ENCODE data around the gene BATF3. TPM values are rescaled to one million over a fixed set of nuclear protein-coding genes. Genes with fewer than 3 reads are reported as not detected.

Gene BATF3
- total RNA-seq, 1 donor, result 1.4 TPM

- Histone ChIP-seq H3K4me3 (ENCODE audit: low read length) (no peak overlapping the region), H3K9me3 (ENCODE audit: low read depth, low read length) (no peaks in the 10 kb centered on the region), H3K4me1 (ENCODE audit: insufficient read depth, low read length) (peaks cover 27% of the 10 kb centered on the region), H3K27me3 (ENCODE audit: insufficient read depth, low read length) (peaks cover 33% of the 10 kb centered on the region)
Measured at GRCh38 chr1:212696721-212697331, 2.8 kb downstream of the BATF3 start.

GRCh38 chr1:212692774-212693644 is 6.6 kb downstream of the BATF3 start:
- Histone ChIP-seq H3K9me3 (ENCODE audit: low read depth, low read length) (no peaks in the 10 kb centered on the region), H3K4me1 (ENCODE audit: insufficient read depth, low read length) (no peaks in the 10 kb centered on the region), H3K4me3 (ENCODE audit: low read length) (no peak overlapping the region), H3K27me3 (ENCODE audit: insufficient read depth, low read length) (peaks cover 18% of the 10 kb centered on the region)

GRCh38 chr1:212691561-212692071 is 8.0 kb downstream of the BATF3 start:
- Histone ChIP-seq H3K4me3 (ENCODE audit: low read length) (no peak overlapping the region), H3K4me1 (ENCODE audit: insufficient read depth, low read length) (no peaks in the 10 kb centered on the region), H3K9me3 (ENCODE audit: low read depth, low read length) (no peaks in the 10 kb centered on the region), H3K27me3 (ENCODE audit: insufficient read depth, low read length) (peaks cover 10% of the 10 kb centered on the region)

- no peaks in the 10 kb centered on the region for H3K9me3 ChIP-seq (ENCODE audit: low read depth, low read length)
- no peak overlapping the region for H3K4me3 ChIP-seq (ENCODE audit: low read length)
- H3K4me1 ChIP-seq (ENCODE audit: insufficient read depth, low read length), result peaks cover under 1% of the 10 kb centered on the region
- H3K27me3 ChIP-seq (ENCODE audit: insufficient read depth, low read length), result peaks cover 7% of the 10 kb centered on the region
Measured at GRCh38 chr1:212690816-212691403, 8.7 kb downstream of the BATF3 start.

- peaks cover 10% of the 10 kb centered on the region for H3K4me1 ChIP-seq (ENCODE audit: insufficient read depth, low read length)
- peaks cover 3% of the 10 kb centered on the region for H3K27me3 ChIP-seq (ENCODE audit: insufficient read depth, low read length)
- H3K4me3 ChIP-seq (ENCODE audit: low read length), result no peak overlapping the region
- no peaks in the 10 kb centered on the region for H3K9me3 ChIP-seq (ENCODE audit: low read depth, low read length)
Measured at GRCh38 chr1:212689758-212690529, 9.7 kb downstream of the BATF3 start.

GRCh38 chr1:212689196-212689725 is 10.4 kb downstream of the BATF3 start:
- H3K4me3 ChIP-seq (ENCODE audit: low read length), result no peak overlapping the region
- H3K27me3 ChIP-seq (ENCODE audit: insufficient read depth, low read length), result peaks cover 3% of the 10 kb centered on the region
- peaks cover 17% of the 10 kb centered on the region for H3K4me1 ChIP-seq (ENCODE audit: insufficient read depth, low read length)
- H3K9me3 ChIP-seq (ENCODE audit: low read depth, low read length), result no peaks in the 10 kb centered on the region

GRCh38 chr1:212688341-212689047 is 11.1 kb downstream of the BATF3 start:
- Histone ChIP-seq H3K4me3 (ENCODE audit: low read length) (no peak overlapping the region), H3K27me3 (ENCODE audit: insufficient read depth, low read length) (no peaks in the 10 kb centered on the region), H3K4me1 (ENCODE audit: insufficient read depth, low read length) (peaks cover 24% of the 10 kb centered on the region), H3K9me3 (ENCODE audit: low read depth, low read length) (no peaks in the 10 kb centered on the region)

GRCh38 chr1:212687811-212688210 is 11.8 kb downstream of the BATF3 start:
- H3K9me3 ChIP-seq (ENCODE audit: low read depth, low read length), result no peaks in the 10 kb centered on the region
- H3K27me3 ChIP-seq (ENCODE audit: insufficient read depth, low read length), result no peaks in the 10 kb centered on the region
- H3K4me3 ChIP-seq (ENCODE audit: low read length), result no peak overlapping the region
- H3K4me1 ChIP-seq (ENCODE audit: insufficient read depth, low read length), result peaks cover 31% of the 10 kb centered on the region

- Histone ChIP-seq H3K4me3 (ENCODE audit: low read length) (no peak overlapping the region), H3K27me3 (ENCODE audit: insufficient read depth, low read length) (no peaks in the 10 kb centered on the region), H3K9me3 (ENCODE audit: low read depth, low read length) (no peaks in the 10 kb centered on the region), H3K4me1 (ENCODE audit: insufficient read depth, low read length) (peaks cover 41% of the 10 kb centered on the region)
Measured at GRCh38 chr1:212686591-212686990, 13.0 kb downstream of the BATF3 start.

- no peaks in the 10 kb centered on the region for H3K9me3 ChIP-seq (ENCODE audit: low read depth, low read length)
- H3K4me1 ChIP-seq (ENCODE audit: insufficient read depth, low read length), result peaks cover 46% of the 10 kb centered on the region
- no peaks in the 10 kb centered on the region for H3K27me3 ChIP-seq (ENCODE audit: insufficient read depth, low read length)
- no peak overlapping the region for H3K4me3 ChIP-seq (ENCODE audit: low read length)
Measured at GRCh38 chr1:212686069-212686468, 13.6 kb downstream of the BATF3 start.

GRCh38 chr1:212685429-212685828 is 14.2 kb downstream of the BATF3 start:
- H3K27me3 ChIP-seq (ENCODE audit: insufficient read depth, low read length), result no peaks in the 10 kb centered on the region
- H3K4me3 ChIP-seq (ENCODE audit: low read length), result no peak overlapping the region
- no peaks in the 10 kb centered on the region for H3K9me3 ChIP-seq (ENCODE audit: low read depth, low read length)
- peaks cover 46% of the 10 kb centered on the region for H3K4me1 ChIP-seq (ENCODE audit: insufficient read depth, low read length)

- Histone ChIP-seq H3K4me1 (ENCODE audit: insufficient read depth, low read length) (peaks cover 46% of the 10 kb centered on the region), H3K4me3 (ENCODE audit: low read length) (no peak overlapping the region), H3K9me3 (ENCODE audit: low read depth, low read length) (no peaks in the 10 kb centered on the region), H3K27me3 (ENCODE audit: insufficient read depth, low read length) (no peaks in the 10 kb centered on the region)
Measured at GRCh38 chr1:212684521-212685090, 15.0 kb downstream of the BATF3 start.

- Histone ChIP-seq H3K4me3 (ENCODE audit: low read length) (no peak overlapping the region), H3K27me3 (ENCODE audit: insufficient read depth, low read length) (no peaks in the 10 kb centered on the region), H3K4me1 (ENCODE audit: insufficient read depth, low read length) (peaks cover 52% of the 10 kb centered on the region), H3K9me3 (ENCODE audit: low read depth, low read length) (no peaks in the 10 kb centered on the region)
Measured at GRCh38 chr1:212684076-212684475, 15.6 kb downstream of the BATF3 start.

GRCh38 chr1:212683357-212683722 is 16.3 kb downstream of the BATF3 start:
- Histone ChIP-seq H3K4me3 (ENCODE audit: low read length) (no peak overlapping the region), H3K9me3 (ENCODE audit: low read depth, low read length) (no peaks in the 10 kb centered on the region), H3K27me3 (ENCODE audit: insufficient read depth, low read length) (no peaks in the 10 kb centered on the region), H3K4me1 (ENCODE audit: insufficient read depth, low read length) (peaks cover 59% of the 10 kb centered on the region)

All from mononuclear cell (primary cell).